Epithelial cell of proximal tubule (primary cell): ENCODE results near the gene ZNF778. TPM values are rescaled to one million over a fixed set of nuclear protein-coding genes. Genes with fewer than 3 reads are reported as not detected.
"Not testable (repeated sequence)": the region's sequence is repeated elsewhere in the genome, so short reads cannot be mapped to it uniquely, and the experiment has no call there.

Experiments used
- DNase-seq: peaks from one replicate; pipeline ENCODE4 v3.0.0-alpha.2; 2011; ENCODE audit warnings: low read depth
- H3K4me3 ChIP-seq: 2 replicates; pipeline ENCODE4 v1.5.1; 2011; ENCODE audit warnings: low read depth, mild to moderate bottlenecking, low read length
- total RNA-seq: library from RNA; depleted of rRNA; stranded (reverse); fragments of >200 nt; gene quantifications from 2 replicates; pipeline ENCODE4 v1.2.3, GENCODE V29; 2015
- TF ChIP-seq, protein P1 (sequence below): conservative IDR thresholded peaks from 2 replicates; pipeline ENCODE4 v1.5.1; 2012; ENCODE audit warnings: low read depth, mild to moderate bottlenecking, low read length

Gene ZNF778
- total RNA-seq, 1 donor from 2014 or later = 3.7 TPM

DNA sequence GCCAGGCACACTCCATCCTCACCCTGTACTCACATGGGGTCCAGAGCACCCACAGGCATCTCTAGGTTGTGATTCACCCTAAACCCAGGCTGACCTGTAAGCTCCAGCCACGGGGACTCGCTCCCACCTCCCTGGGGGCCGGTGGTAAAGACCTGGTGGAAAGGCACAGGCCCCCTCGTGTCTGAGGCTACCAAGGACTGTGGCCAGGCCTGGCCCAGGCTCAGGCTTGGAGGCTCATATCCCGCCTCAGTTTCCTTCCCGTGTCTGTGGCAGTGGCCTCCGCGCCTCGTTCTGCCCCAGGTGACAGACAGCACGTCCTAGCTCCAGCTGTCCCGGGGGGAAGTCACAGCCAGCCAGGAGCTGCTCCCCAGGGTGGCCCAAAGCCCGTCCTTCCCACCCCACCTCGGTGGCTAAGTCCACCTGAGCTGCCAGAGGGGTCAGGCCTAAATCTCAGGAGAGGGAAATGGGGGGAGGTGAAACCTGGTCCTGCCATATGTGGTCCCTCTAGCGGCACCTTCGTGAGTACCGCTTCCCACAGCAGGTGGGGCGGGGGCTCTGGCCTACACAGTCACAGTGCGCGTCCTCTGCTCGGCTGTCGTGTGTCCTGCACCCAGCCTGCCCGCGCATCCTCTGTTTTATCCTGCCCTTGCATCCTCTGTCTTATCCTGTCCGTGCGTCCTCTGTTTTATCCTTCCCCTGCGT is 33.4 kb upstream of the ZNF778 start:
- H3K4me3 ChIP-seq = no peak overlapping the region
- TF ChIP-seq, protein P1, sequence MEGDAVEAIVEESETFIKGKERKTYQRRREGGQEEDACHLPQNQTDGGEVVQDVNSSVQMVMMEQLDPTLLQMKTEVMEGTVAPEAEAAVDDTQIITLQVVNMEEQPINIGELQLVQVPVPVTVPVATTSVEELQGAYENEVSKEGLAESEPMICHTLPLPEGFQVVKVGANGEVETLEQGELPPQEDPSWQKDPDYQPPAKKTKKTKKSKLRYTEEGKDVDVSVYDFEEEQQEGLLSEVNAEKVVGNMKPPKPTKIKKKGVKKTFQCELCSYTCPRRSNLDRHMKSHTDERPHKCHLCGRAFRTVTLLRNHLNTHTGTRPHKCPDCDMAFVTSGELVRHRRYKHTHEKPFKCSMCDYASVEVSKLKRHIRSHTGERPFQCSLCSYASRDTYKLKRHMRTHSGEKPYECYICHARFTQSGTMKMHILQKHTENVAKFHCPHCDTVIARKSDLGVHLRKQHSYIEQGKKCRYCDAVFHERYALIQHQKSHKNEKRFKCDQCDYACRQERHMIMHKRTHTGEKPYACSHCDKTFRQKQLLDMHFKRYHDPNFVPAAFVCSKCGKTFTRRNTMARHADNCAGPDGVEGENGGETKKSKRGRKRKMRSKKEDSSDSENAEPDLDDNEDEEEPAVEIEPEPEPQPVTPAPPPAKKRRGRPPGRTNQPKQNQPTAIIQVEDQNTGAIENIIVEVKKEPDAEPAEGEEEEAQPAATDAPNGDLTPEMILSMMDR = no peak
- no peak for DNase-seq

DNA sequence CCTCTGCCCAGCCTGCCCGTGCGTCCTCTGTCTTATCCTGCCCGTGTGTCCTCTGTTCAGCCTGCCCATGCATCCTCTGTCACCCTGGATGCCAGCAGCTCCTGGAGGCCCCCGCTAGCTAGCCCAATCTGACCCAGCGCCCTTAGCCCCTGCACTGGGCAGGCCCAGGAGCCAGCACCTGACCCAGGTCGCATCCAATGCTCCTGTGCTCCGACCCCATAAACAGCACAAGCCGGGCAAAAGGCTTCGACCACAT is 32.9 kb upstream of the ZNF778 start:
- no peak for DNase-seq
- H3K4me3 ChIP-seq = no peak overlapping the region
- TF ChIP-seq, protein P1 = no peak

DNA sequence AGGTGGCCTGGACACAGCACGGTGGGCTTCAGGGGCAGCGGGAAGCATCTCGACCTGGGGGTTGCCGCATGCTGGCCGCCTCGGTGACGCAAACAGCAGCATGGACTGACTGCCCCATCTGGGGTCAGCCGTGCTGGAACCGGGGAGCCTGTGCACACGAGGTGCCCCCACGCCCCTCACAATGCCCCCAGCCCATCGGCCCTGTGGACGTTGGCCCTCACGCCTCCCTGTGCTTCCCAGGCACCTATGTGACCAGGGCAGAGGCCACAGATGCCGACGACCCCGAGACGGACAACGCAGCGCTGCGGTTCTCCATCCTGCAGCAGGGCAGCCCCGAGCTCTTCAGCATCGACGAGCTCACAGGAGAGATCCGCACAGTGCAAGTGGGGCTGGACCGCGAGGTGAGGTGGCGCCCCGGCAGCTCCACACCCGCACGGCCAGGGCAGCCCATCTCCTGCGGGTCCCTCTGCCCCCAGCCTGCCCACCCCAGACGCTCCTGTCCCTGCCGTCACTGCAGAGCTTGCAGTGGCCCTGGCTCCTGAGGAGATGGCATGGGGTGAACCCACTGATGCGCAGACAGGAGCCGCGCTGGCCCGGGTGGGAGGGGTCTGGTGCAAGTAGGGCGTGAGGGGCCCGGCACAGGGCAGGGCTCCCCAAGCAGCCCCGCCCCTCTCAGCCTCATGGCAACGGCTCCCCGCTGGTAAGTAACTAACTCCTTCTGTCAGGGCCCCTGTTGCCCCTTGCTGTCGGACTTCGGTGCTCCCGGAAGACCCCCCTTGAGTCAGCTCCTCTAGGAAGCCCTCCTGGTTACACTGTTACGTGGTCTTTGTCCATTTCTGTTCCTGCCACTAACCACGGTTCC is 32.3 kb upstream of the ZNF778 start:
- TF ChIP-seq, protein P1 = no peak
- H3K4me3 ChIP-seq = no peak overlapping the region
- no peak for DNase-seq

DNA sequence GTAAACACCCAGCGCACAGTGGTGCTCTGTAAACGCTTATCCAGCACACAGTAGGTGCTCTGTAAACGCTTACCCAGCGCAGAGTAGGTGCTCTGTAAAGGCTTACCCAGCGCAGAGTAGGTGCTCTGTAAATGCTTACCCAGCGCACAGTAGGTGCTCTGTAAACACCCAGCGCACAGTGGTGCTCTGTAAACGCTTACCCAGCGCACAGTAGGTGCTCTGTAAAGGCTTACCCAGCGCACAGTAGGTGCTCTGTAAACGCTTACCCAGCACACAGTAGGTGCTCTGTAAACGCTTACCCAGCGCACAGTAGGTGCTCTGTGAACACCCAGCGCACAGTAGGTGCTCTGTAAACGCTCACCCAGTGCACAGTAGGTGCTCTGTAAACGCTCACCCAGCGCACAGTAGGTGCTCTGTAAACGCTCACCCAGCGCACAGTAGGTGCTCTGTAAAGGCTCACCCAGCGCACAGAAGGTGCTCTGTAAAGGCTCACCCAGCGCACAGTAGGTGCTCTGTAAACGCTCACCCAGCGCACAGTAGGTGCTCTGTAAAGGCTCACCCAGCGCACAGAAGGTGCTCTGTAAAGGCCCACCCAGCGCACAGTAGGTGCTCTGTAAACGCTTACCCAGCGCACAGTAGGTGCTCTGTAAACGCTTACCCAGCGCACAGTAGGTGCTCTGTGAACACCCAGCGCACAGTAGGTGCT is 31.5 kb upstream of the ZNF778 start:
- H3K4me3 ChIP-seq, DNase-seq: not testable (repeated sequence)

DNA sequence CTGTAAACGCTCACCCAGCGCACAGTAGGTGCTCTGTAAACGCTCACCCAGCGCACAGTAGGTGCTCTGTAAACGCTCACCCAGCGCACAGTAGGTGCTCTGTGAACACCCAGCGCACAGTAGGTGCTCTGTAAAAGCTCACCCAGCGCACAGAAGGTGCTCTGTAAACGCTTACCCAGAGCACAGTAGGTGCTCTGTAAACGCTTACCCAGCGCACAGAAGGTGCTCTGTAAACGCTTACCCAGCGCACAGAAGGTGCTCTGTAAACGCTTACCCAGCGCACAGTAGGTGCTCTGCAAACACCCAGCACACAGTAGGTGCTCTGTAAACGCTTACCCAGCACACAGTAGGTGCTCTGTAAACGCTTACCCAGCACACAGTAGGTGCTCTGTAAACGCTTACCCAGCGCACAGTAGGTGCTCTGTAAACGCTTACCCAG is 30.9 kb upstream of the ZNF778 start:
- H3K4me3 ChIP-seq, DNase-seq: not testable (repeated sequence)

DNA sequence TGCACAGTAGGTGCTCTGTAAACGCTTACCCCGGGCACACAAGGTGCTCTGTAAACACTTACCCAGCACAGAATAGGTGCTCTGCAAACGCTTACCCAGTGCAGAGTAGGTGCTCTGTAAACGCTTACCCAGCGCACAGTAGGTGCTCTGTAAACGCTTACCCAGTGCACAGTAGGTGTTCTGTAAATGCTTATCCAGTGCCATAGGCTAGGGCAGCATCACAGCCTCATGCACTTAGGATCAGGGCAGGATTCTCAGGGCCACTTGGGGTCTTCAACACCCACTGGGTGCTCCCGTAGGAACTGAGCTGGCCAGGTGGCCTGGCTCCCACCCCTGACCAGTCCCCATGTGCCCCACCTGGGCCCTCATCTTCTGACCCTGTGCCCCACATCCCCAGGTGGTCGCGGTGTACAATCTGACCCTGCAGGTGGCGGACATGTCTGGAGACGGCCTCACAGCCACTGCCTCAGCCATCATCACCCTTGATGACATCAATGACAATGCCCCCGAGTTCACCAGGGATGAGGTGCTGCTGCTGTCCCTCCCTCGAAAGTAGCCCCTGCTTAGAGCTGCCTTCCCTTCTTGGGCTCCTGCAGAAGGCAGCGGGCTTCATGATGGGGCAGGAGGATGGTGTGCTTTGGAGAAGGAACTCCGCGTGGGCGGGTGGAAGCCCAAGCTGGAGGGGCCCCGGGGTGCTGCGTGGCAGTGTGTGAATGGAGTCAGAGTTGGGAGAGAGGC is 30.3 kb upstream of the ZNF778 start:
- no peak overlapping the region for H3K4me3 ChIP-seq
- DNase-seq = no peak
- TF ChIP-seq, protein P1 = no peak

DNA sequence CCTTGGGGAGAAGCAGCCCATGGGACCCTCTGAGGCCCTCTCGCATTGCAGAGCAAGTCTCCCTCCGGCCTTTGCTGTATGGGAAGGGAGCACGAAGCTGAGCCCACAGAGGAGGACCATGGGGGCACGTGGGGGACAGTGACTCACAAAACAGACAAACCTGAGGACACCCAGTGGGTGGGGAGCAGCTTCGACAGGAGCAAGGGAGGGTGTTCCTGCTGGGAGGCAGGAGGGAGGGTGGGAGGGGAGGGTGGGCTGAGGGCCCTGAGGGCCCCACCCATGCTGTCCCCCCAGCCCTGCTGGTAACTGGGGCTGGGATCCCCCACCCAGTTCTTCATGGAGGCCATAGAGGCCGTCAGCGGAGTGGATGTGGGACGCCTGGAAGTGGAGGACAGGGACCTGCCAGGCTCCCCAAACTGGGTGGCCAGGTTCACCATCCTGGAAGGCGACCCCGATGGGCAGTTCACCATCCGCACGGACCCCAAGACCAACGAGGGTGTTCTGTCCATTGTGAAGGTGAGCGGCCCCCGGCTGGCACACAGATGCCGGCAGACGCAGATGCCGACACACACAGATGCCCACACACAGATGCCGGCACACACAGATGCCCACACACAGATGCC is 29.6 kb upstream of the ZNF778 start:
- H3K4me3 ChIP-seq = no peak overlapping the region
- TF ChIP-seq, protein P1 = no peak
- DNase-seq = no peak

DNA sequence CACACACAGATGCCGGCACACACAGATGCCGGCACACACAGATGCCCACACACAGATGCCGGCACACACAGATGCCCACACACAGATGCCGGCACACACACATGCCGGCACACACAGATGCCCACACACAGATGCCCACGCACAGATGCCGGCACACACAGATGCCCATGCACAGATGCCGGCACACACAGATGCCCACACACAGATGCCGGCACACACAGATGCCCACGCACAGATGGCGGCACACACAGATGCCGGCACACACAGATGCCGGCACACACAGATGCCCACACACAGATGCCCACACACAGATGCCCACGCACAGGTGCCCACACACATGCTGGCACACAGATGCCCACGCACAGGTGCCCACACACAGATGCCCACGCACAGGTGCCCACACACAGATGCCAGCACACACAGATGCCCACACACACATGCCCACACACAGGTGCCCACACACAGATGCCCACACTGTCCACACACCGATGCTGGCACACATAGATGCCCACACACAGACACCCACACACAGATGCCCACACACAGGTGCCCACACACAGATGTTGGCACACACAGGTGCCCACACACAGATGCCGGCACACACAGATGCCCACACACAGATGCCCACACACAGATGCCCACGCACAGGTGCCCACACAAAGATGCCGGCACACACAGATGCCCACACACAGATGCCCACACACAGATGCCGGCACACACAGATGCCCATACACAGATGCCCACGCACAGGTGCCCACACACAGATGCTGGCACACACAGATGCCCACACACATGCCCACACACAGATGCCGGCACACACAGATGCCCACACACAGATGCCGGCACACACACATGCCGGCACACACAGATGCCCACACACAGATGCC is 28.8 kb upstream of the ZNF778 start:
- not testable (repeated sequence) for DNase-seq, H3K4me3 ChIP-seq
